ENCODE results near the gene MAP7. TPM values are rescaled to one million over a fixed set of nuclear protein-coding genes. Genes with fewer than 3 reads are reported as not detected.

MAP7 gene
- total RNA-seq, 2 experiments from 2014 or later: 1.1 to 1.3 TPM

- no peaks in the 10 kb centered on the region for H3K36me3 Mint-ChIP-seq (ENCODE audit: low read depth)
- H3K27ac Mint-ChIP-seq: no peak overlapping the region
- CTCF ChIA-PET: no interaction called here
- no peak overlapping the region for H3K4me3 Mint-ChIP-seq
- no peaks in the 10 kb centered on the region for H3K4me1 Mint-ChIP-seq (ENCODE audit: low read depth)
- no peaks in the 10 kb centered on the region for H3K27me3 Mint-ChIP-seq (ENCODE audit: low read depth)
- no peaks in the 10 kb centered on the region for H3K9me3 Mint-ChIP-seq
- intact Hi-C loops (cut with micrococcal nuclease): no loop called here
- DNase-seq: no peak
These were observed 125.3 kb downstream of the MAP7 start for GRCh38 chr6:136424901-136425300.

GRCh38 chr6:136424450-136424849, 125.8 kb downstream of the MAP7 start:
- no peak overlapping the region for H3K27ac Mint-ChIP-seq
- intact Hi-C loops (cut with micrococcal nuclease): no loop called here
- H3K4me1 Mint-ChIP-seq (ENCODE audit: low read depth): no peaks in the 10 kb centered on the region
- H3K36me3 Mint-ChIP-seq (ENCODE audit: low read depth): no peaks in the 10 kb centered on the region
- CTCF ChIA-PET: no interaction called here
- no peak overlapping the region for H3K4me3 Mint-ChIP-seq
- H3K27me3 Mint-ChIP-seq (ENCODE audit: low read depth): no peaks in the 10 kb centered on the region
- no peaks in the 10 kb centered on the region for H3K9me3 Mint-ChIP-seq
- no peak for DNase-seq

GRCh38 chr6:136421537-136422158, 128.6 kb downstream of the MAP7 start:
- Mint-ChIP-seq H3K9me3 (no peaks in the 10 kb centered on the region), H3K27ac (no peak overlapping the region), H3K27me3 (ENCODE audit: low read depth) (no peaks in the 10 kb centered on the region), H3K36me3 (ENCODE audit: low read depth) (no peaks in the 10 kb centered on the region), H3K4me3 (no peak overlapping the region), H3K4me1 (ENCODE audit: low read depth) (no peaks in the 10 kb centered on the region)
- DNase-seq: no peak
- CTCF ChIA-PET: no interaction called here
- intact Hi-C loops (cut with micrococcal nuclease): no loop called here

- no peaks in the 10 kb centered on the region for H3K9me3 Mint-ChIP-seq
- H3K27ac Mint-ChIP-seq: no peak overlapping the region
- no peaks in the 10 kb centered on the region for H3K4me1 Mint-ChIP-seq (ENCODE audit: low read depth)
- intact Hi-C loops (cut with micrococcal nuclease): no loop called here
- no peaks in the 10 kb centered on the region for H3K27me3 Mint-ChIP-seq (ENCODE audit: low read depth)
- H3K4me3 Mint-ChIP-seq: no peak overlapping the region
- H3K36me3 Mint-ChIP-seq (ENCODE audit: low read depth): no peaks in the 10 kb centered on the region
- CTCF ChIA-PET: no interaction called here
- no peak for DNase-seq
These were observed 129.4 kb downstream of the MAP7 start for GRCh38 chr6:136420853-136421252.

GRCh38 chr6:136415351-136416007, 134.7 kb downstream of the MAP7 start:
- no peak overlapping the region for H3K27ac Mint-ChIP-seq
- H3K4me1 Mint-ChIP-seq (ENCODE audit: low read depth): no peaks in the 10 kb centered on the region
- H3K27me3 Mint-ChIP-seq (ENCODE audit: low read depth): peaks cover 3% of the 10 kb centered on the region
- no peak overlapping the region for H3K4me3 Mint-ChIP-seq
- CTCF ChIA-PET: interaction anchor here (0.8 kb wide), 1 partner anchor 22 kb away, joined by 3 read pairs; no protein-coding TSS in a partner anchor
- H3K9me3 Mint-ChIP-seq: no peaks in the 10 kb centered on the region
- DNase-seq: no peak
- no peaks in the 10 kb centered on the region for H3K36me3 Mint-ChIP-seq (ENCODE audit: low read depth)
- intact Hi-C loops (cut with micrococcal nuclease): no loop called here

- Mint-ChIP-seq H3K27ac (no peak overlapping the region), H3K9me3 (no peaks in the 10 kb centered on the region), H3K27me3 (ENCODE audit: low read depth) (peaks cover 3% of the 10 kb centered on the region), H3K4me3 (no peak overlapping the region), H3K36me3 (ENCODE audit: low read depth) (no peaks in the 10 kb centered on the region), H3K4me1 (ENCODE audit: low read depth) (no peaks in the 10 kb centered on the region)
- no peak for DNase-seq
- intact Hi-C loops (cut with micrococcal nuclease): no loop called here
- CTCF ChIA-PET: no interaction called here
These were observed 137.8 kb downstream of the MAP7 start for GRCh38 chr6:136412410-136412809.

GRCh38 chr6:136411453-136412354, 138.5 kb downstream of the MAP7 start:
- no peaks in the 10 kb centered on the region for H3K36me3 Mint-ChIP-seq (ENCODE audit: low read depth)
- CTCF ChIA-PET: interaction anchor here (0.9 kb wide), 1 partner anchor 75 kb away, joined by 3 read pairs; no protein-coding TSS in a partner anchor
- no peak overlapping the region for H3K4me3 Mint-ChIP-seq
- H3K4me1 Mint-ChIP-seq (ENCODE audit: low read depth): no peaks in the 10 kb centered on the region
- H3K27ac Mint-ChIP-seq: no peak overlapping the region
- intact Hi-C loops (cut with micrococcal nuclease): no loop called here
- peaks cover 3% of the 10 kb centered on the region for H3K27me3 Mint-ChIP-seq (ENCODE audit: low read depth)
- DNase-seq: no peak
- H3K9me3 Mint-ChIP-seq: no peaks in the 10 kb centered on the region

GRCh38 chr6:136411025-136411325, 139.2 kb downstream of the MAP7 start:
- Mint-ChIP-seq H3K9me3 (no peaks in the 10 kb centered on the region), H3K27me3 (ENCODE audit: low read depth) (peaks cover 3% of the 10 kb centered on the region), H3K4me1 (ENCODE audit: low read depth) (no peaks in the 10 kb centered on the region), H3K27ac (no peak overlapping the region), H3K4me3 (no peak overlapping the region), H3K36me3 (ENCODE audit: low read depth) (no peaks in the 10 kb centered on the region)
- no peak for DNase-seq
- CTCF ChIA-PET: interaction anchor here (0.9 kb wide), 1 partner anchor 74 kb away, joined by 3 read pairs; no protein-coding TSS in a partner anchor
- intact Hi-C loops (cut with micrococcal nuclease): no loop called here

- no peak for DNase-seq
- Mint-ChIP-seq H3K27me3 (ENCODE audit: low read depth) (peaks cover 3% of the 10 kb centered on the region), H3K36me3 (ENCODE audit: low read depth) (no peaks in the 10 kb centered on the region), H3K4me3 (no peak overlapping the region), H3K4me1 (ENCODE audit: low read depth) (no peaks in the 10 kb centered on the region), H3K27ac (no peak overlapping the region), H3K9me3 (no peaks in the 10 kb centered on the region)
- CTCF ChIA-PET: no interaction called here
- intact Hi-C loops (cut with micrococcal nuclease): no loop called here
These were observed 139.8 kb downstream of the MAP7 start for GRCh38 chr6:136410201-136411024.

- Mint-ChIP-seq H3K9me3 (no peaks in the 10 kb centered on the region), H3K27me3 (ENCODE audit: low read depth) (peaks cover 3% of the 10 kb centered on the region), H3K4me3 (no peak overlapping the region), H3K36me3 (ENCODE audit: low read depth) (no peaks in the 10 kb centered on the region), H3K27ac (no peak overlapping the region), H3K4me1 (ENCODE audit: low read depth) (no peaks in the 10 kb centered on the region)
- DNase-seq: no peak
- intact Hi-C loops (cut with micrococcal nuclease): no loop called here
- CTCF ChIA-PET: interaction anchor here (0.5 kb wide), 1 partner anchor 571 kb away, joined by 3 read pairs; no protein-coding TSS in a partner anchor
These were observed 140.6 kb downstream of the MAP7 start for GRCh38 chr6:136409597-136409996.

GRCh38 chr6:136408204-136408603, 142.0 kb downstream of the MAP7 start:
- Mint-ChIP-seq H3K9me3 (no peaks in the 10 kb centered on the region), H3K36me3 (ENCODE audit: low read depth) (no peaks in the 10 kb centered on the region), H3K27me3 (ENCODE audit: low read depth) (peaks cover 3% of the 10 kb centered on the region), H3K27ac (no peak overlapping the region), H3K4me3 (no peak overlapping the region), H3K4me1 (ENCODE audit: low read depth) (no peaks in the 10 kb centered on the region)
- intact Hi-C loops (cut with micrococcal nuclease): no loop called here
- DNase-seq: no peak
- CTCF ChIA-PET: no interaction called here

GRCh38 chr6:136405420-136406029, 144.7 kb downstream of the MAP7 start:
- intact Hi-C loops (cut with micrococcal nuclease): no loop called here
- Mint-ChIP-seq H3K4me1 (ENCODE audit: low read depth) (no peaks in the 10 kb centered on the region), H3K4me3 (no peak overlapping the region), H3K27ac (no peak overlapping the region), H3K27me3 (ENCODE audit: low read depth) (no peaks in the 10 kb centered on the region), H3K9me3 (no peaks in the 10 kb centered on the region), H3K36me3 (ENCODE audit: low read depth) (no peaks in the 10 kb centered on the region)
- no peak for DNase-seq
- CTCF ChIA-PET: no interaction called here
